ENCODE measurements around the gene SKIDA1. TPM values are rescaled to one million over a fixed set of nuclear protein-coding genes. Genes with fewer than 3 reads are reported as not detected.

The SKIDA1 gene
- total and polyA plus RNA-seq, 2 of the 4 experiments (the other 2 are of a cell fraction), result 0.36 to 0.72 TPM

GRCh38 chr10:21530641-21531040 is 5.2 kb upstream of the SKIDA1 start:
- no peaks in the 10 kb centered on the region for H3K9me3 ChIP-seq (ENCODE audit: control insufficient read depth, insufficient read depth, low read length)
- peaks cover 3% of the 10 kb centered on the region; the same call in 1 of the 2 replicates for H4K20me1 ChIP-seq (ENCODE audit: insufficient read depth, low read length)
- ATAC-seq (ENCODE audit: low read depth) (no peak), DNase-seq (no peak)
- no peak overlapping the region for H3K27ac ChIP-seq (ENCODE audit: insufficient read depth, low read length)
- dilution Hi-C loops (cut with HindIII; ENCODE audit: low sequenced_read_pairs, unreplicated experiment) (no loop called here), intact Hi-C loops (cut with micrococcal nuclease) (no loop called here), in situ Hi-C loops (cut with MboI; ENCODE audit: low sequenced_read_pairs) (no loop called here)
- H3K4me1 ChIP-seq (ENCODE audit: control insufficient read depth, insufficient read depth, low read length), result 0 out of 2 replicates have a peak, but pooled peaks cover 2% of the 10 kb centered on the region
- no peak overlapping the region for H2AK9ac ChIP-seq (replicated peaks; ENCODE audit: low read depth, low read length, poor library complexity)
- no peak overlapping the region for H2BK5ac ChIP-seq (ENCODE audit: low read depth, low read length, poor library complexity, severe bottlenecking)
- BruUV-seq (replicated peaks), result no TSS peak
- WGBS, 2 experiments (ENCODE audit: extremely low coverage in 2 of 2, insufficient read length in 1 of 2), result no CpG with 5 or more reads among the region's 1 CpG
- no peak overlapping the region for H2BK20ac ChIP-seq (ENCODE audit: low read depth, low read length)
- H3K9me1 ChIP-seq (ENCODE audit: insufficient read depth, low read length), result no peaks in the 10 kb centered on the region
- no peak for TF ChIP-seq RFX5 (IDR thresholded peaks at IDR 0.05; ENCODE audit: low read depth, low read length)
- no peak for TF ChIP-seq ELK1 (IDR thresholded peaks at IDR 0.05; ENCODE audit: borderline replicate concordance, low read depth, low read length)
- no peak for TF ChIP-seq CTCF (conservative IDR thresholded peaks at IDR 0.05; ENCODE audit: low read depth, low read length)
- no peak for TF ChIP-seq CHD1 (IDR thresholded peaks at IDR 0.05; ENCODE audit: low read depth, low read length)
- TF ChIP-seq MAFK (IDR thresholded peaks at IDR 0.05; ENCODE audit: low read depth, low read length), result no peak
- TF ChIP-seq RAD21 (IDR thresholded peaks at IDR 0.05; ENCODE audit: low read length), result no peak
- TF ChIP-seq FOS (IDR thresholded peaks at IDR 0.05; ENCODE audit: low read depth, low read length), result no peak
- TF ChIP-seq BHLHE40 (IDR thresholded peaks at IDR 0.05; ENCODE audit: low read depth, low read length), result no peak
- no peak for TF ChIP-seq MXI1 (IDR thresholded peaks at IDR 0.05; ENCODE audit: borderline replicate concordance, low read depth, low read length)
- no peak for TF ChIP-seq POLR2A (IDR thresholded peaks at IDR 0.05; ENCODE audit: low read depth, low read length)
- no peak for TF ChIP-seq SMC3 (IDR thresholded peaks at IDR 0.05; ENCODE audit: low read depth, low read length)
- TF ChIP-seq NFE2L2 (IDR thresholded peaks at IDR 0.05; ENCODE audit: low read depth, low read length), result no peak
- no peak for TF ChIP-seq USF2 (IDR thresholded peaks at IDR 0.05; ENCODE audit: low read depth, low read length)
- no peak for TF ChIP-seq MAZ (IDR thresholded peaks at IDR 0.05; ENCODE audit: borderline replicate concordance, low read depth, low read length)
- no peak for TF ChIP-seq CEBPB (IDR thresholded peaks at IDR 0.05; ENCODE audit: low read depth, low read length)
- no peak for TF ChIP-seq RCOR1 (IDR thresholded peaks at IDR 0.05; ENCODE audit: insufficient replicate concordance, low read length)
- H2BK15ac ChIP-seq (ENCODE audit: low read depth, low read length), result no peak overlapping the region
- H2BK120ac ChIP-seq (ENCODE audit: low read depth, low read length), result no peak overlapping the region
- H3K56ac ChIP-seq (ENCODE audit: extremely low read depth, insufficient read depth, low read length), result no peak overlapping the region
- H2AK5ac ChIP-seq (ENCODE audit: low read depth, low read length), result no peak overlapping the region
- H3K27me3 ChIP-seq (ENCODE audit: control insufficient read depth, insufficient read depth, low read length), result no peaks in the 10 kb centered on the region
- no peak overlapping the region for H3K18ac ChIP-seq (ENCODE audit: low read depth, low read length)
- no peak overlapping the region for H4K5ac ChIP-seq (ENCODE audit: low read depth, low read length)
- H3K4me2 ChIP-seq (ENCODE audit: low read depth, low read length), result no peak overlapping the region
- H3K79me1 ChIP-seq (ENCODE audit: low read depth in 1 of 2, low read length in 2 of 2), result peaks cover 2 to 7% of the 10 kb centered on the region in 2 experiments; a peak in 3 of 4 replicates
- H4K8ac ChIP-seq (ENCODE audit: low read depth in 2 of 2, low read length in 2 of 2), result no peak overlapping the region
- CTCF ChIA-PET, result no interaction called here
- no peak overlapping the region for H3K23ac ChIP-seq (ENCODE audit: low read depth, low read length)
- no peak overlapping the region for H3K14ac ChIP-seq (replicated peaks; ENCODE audit: low read depth, low read length)
- no peak overlapping the region for H3K9ac ChIP-seq (ENCODE audit: low read depth, low read length)
- H3K4me3 ChIP-seq (ENCODE audit: insufficient read depth, low read depth, low read length), result no peak overlapping the region
- H3K36me3 ChIP-seq (ENCODE audit: control insufficient read depth, insufficient read depth, low read length), result no peaks in the 10 kb centered on the region
- no peak overlapping the region for H4K91ac ChIP-seq (ENCODE audit: insufficient read depth, low read depth, low read length)
- H3K4ac ChIP-seq (ENCODE audit: low read depth, low read length), result no peak overlapping the region
- no peak overlapping the region for H2AFZ ChIP-seq (replicated peaks; ENCODE audit: low read length, poor library complexity)
- POLR2A ChIA-PET (ENCODE audit: unreplicated experiment), result no interaction called here
